Middle frontal gyrus (tissue), 1 donor: ENCODE measurements around the gene IGFBPL1.
"Not testable (repeated sequence)": the region's sequence is repeated elsewhere in the genome, so short reads cannot be mapped to it uniquely, and the experiment has no call there.

ENCODE experiments used
- DNase-seq: peaks from one replicate; pipeline ENCODE4 v3.0.0-alpha.2; 2015; ENCODE audit warnings: low spot score; ENCODE audit errors: extremely low spot score

Gene IGFBPL1

GRCh38 chr9:38423973-38424843, at the start of gene IGFBPL1:
Gene IGFBPL1 (minus strand): TSS chr9:38424454. CDS start chr9:38424424, 30 bp downstream.
- DNase-seq = no peak

GRCh38 chr9:38472583-38473249, 48.5 kb upstream of the IGFBPL1 start:
- not testable (repeated sequence) for DNase-seq

DNA sequence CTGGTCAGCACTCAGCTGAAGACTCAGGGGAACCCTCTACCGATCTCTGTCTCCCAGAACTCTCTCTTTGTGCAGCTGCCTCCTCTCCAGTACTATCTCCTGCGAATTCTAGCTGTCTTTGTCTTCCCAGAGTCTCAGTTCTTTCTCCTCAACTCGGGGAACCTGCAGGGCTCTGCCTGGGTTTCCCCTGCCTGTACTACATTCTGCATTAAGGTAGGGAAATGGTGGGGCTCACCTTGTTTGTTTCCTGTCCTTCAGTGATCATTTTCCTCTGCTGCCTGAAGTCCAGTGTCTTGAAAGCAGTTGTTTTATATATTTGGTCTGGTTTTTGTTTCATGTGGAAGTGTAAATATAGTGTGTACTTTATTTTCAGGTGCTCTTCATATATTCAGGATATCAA, 43.1 kb upstream of the IGFBPL1 start:
- DNase-seq = no peak

GRCh38 chr9:38453835-38454234, 29.6 kb upstream of the IGFBPL1 start:
- DNase-seq = no peak

GRCh38 chr9:38451162-38451561, 26.9 kb upstream of the IGFBPL1 start:
- no peak for DNase-seq

GRCh38 chr9:38447703-38448102, 23.4 kb upstream of the IGFBPL1 start:
- DNase-seq = no peak

DNA sequence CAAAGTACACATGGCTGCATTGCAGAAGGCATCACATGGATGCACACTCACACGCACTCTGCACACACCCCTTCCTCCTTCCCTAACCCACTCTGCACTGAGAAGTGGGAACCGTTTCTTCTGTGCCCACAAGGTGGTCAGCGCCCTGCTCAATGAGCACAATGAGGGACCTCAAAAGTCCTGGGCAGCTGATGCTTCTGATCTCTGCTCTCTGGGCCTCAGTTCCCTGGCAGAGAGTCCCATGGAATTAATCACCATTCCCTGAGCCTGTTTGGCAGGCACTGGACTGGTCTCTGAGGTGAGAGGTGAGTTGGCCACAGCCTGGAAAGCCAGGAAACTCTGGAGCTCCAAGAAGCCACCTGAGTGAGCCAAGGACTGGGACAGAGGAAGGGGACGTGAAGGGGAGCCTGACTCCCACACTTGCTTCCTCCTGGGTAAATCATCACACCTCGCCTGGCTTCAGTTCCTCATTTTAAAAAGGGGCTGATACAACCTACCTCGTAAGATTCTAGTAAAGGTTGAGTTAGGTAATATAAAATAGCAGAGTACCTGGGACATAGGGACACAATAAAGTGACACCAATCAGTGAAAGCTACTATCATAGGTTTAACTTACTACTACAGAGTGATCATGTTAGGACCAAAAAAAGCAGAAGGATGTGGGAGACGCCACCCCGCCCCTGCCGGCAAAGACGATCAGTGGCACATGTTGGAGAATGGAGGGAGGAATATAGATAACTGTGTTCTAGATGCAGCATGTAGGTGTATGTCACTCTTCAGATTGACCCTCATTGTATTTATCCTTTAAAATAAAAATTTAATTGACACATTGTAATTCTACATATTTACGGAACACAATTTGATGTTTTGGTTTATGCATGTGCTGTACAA, 21.1 kb upstream of the IGFBPL1 start:
- DNase-seq = no peak

DNA sequence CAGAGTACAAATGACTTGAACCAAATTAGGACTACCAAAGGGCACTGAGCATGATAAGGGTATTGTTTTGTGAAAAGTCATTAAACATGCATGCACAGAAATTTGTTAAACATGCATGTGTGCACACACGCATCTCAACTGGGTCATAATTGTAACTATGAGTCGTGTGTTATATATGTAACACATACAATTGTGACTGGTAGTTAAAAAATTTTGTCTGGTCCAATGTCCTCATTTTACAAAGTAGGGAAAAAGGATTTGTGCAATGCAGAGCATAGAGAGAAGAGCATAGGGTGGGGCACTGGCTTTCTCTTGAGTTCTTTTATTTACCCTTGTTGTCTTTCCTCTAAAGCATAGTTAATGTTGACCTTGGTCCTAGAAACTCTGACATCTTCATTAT, 19.3 kb upstream of the IGFBPL1 start:
- DNase-seq = no peak

GRCh38 chr9:38443181-38443580, 18.9 kb upstream of the IGFBPL1 start:
- no peak for DNase-seq

DNA sequence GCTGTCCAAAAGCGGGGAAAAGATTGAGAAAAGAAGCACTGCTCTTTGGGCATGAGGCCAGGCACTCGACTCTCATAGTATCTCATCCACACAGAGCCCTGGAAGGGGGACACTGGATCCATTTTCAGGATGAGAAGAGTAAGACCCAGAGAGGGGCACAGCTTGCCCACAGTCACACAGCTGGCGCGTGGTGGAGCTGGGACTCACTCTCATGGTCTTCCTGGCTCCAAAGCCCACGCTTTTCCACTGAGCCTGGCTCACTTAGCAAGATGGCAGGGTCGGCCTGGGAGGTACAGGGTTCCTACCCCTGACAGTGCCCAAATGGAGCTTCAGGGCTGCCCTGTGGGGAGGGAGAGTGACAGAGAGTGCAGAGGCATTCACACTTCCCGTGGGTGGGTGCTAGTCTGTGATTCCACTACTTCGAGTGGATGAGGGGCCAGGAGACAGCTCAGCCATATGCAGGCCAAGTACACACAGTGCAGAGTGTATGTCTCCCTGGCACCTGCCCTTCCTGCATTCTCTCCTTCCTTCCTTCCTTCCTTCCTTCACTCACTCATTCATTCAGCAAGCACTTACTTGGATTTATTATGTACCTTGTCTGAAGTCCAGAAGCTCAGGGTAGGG, 18.3 kb upstream of the IGFBPL1 start:
- DNase-seq = no peak

GRCh38 chr9:38441347-38442085, 17.3 kb upstream of the IGFBPL1 start:
- no peak for DNase-seq

DNA sequence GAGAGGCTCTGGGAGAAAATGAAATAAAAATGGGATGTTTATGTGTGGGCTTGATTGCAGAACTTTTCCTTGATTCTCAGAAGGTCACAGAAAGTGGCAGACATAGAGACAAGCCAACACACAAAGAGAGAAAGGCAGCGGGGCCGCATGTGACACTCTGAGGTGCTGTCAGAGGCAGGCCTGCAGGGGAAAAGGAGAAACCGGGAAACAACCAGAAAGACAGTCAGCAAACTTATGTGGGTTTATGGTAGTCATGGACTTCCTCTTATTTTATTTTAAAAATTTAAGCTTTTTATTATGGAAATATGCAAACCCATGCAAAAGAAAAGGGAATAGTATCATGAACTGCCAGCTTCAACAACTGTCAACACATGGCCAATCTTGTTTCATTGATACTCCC, 16.3 kb upstream of the IGFBPL1 start:
- no peak for DNase-seq

DNA sequence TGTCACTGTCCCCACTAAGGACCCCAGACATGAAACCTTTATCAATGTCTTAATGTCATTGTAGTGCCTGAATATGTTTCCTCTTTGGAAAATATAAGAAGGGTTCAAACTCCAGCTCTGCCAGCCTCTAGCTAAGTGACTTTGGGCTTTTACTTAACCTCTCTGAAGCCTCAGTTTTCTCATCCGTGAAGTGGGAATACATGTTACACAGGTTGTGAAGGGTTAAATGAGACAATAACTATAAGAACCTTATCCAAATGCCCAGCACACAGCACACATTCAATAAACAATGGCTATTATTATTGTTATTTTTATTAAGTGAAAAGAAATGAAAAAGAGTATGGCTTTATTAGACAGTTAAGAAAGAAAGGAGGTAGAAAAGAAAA, 15.7 kb upstream of the IGFBPL1 start:
- no peak for DNase-seq

GRCh38 chr9:38439291-38439915, 15.1 kb upstream of the IGFBPL1 start:
- DNase-seq = no peak

DNA sequence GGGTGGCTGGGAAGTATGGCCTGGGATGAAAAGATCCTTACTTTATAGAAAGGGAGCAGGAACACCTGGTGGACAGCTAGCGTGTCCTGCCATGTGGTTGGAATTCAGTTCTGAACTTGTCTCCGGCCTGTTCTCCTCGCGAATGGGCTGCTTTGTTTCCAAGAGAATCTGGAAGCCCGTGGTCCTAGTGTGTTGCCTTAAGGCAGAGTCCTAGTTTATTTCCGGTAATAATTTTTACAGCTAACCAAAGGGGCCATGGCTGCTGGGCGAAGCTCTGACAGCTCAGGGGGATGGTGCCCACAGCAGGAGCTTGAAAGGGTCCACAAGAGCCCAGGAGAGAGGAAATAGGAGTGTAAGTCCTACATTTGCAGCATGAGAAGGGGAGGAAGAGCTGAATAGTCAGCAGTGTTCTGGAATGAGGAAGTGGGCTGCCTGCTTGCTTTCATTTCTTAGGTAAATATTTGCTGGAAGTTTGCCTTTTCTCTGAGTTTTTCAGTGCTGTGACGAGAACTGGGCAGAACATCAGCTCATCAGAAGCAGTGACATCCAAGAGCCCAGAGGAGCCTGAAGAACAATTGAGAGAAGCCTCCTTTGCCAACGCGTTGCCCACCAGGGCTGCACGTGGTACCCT, 13.1 kb upstream of the IGFBPL1 start:
- DNase-seq = no peak

GRCh38 chr9:38436708-38437107, 12.5 kb upstream of the IGFBPL1 start:
- no peak for DNase-seq

GRCh38 chr9:38435521-38435920, 11.3 kb upstream of the IGFBPL1 start:
- DNase-seq = no peak

DNA sequence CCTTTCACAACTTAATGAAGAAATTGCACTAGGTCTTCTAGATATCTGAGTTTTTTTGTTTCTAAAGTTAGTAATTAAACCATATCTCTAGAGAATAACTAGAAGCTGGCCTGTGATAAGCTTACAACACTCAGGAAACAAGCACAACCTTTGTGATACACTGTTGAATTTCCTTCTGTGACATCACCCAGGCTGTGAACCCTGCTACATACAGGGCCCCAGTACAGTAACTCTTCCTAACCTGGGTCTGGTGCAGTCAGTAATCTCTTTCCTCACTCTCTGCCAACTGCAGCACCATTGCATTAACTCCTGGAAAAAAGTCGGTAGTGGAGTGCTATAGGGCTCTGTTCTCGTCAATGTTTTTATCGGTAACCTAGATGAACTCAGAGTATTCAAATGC, 10.6 kb upstream of the IGFBPL1 start:
- no peak for DNase-seq

- DNase-seq = no peak
These were observed 10.1 kb upstream of the IGFBPL1 start for GRCh38 chr9:38434365-38434764.
